Measurements from ENCODE around the gene STIP1. TPM values are rescaled to one million over a fixed set of nuclear protein-coding genes. Genes with fewer than 3 reads are reported as not detected.

STIP1 gene
- total and polyA plus RNA-seq, 9 of the 15 experiments (the other 6 are each of a cell fraction or from before 2014, with no cell fraction given) = 58.1 to 465 (median 346) TPM

- TF ChIP-seq ARID3A (IDR thresholded peaks at IDR 0.05; ENCODE audit: borderline replicate concordance, low read depth, low read length) (no peak), CREB1 (IDR thresholded peaks at IDR 0.05) (no peak), CREB1 (CRISPR knock-in tag; IDR thresholded peaks at IDR 0.05) (no peak), RBM17 (IDR thresholded peaks at IDR 0.05; ENCODE audit: borderline replicate concordance, low read depth, low read length) (no peak), BMI1 (IDR thresholded peaks at IDR 0.05; ENCODE audit: low read length) (no peak), NR2C1 (IDR thresholded peaks at IDR 0.05) (no peak), NR2C1 (tag; IDR thresholded peaks at IDR 0.05) (no peak), MGA (IDR thresholded peaks at IDR 0.05) (no peak), BACH1 (tag; IDR thresholded peaks at IDR 0.05) (no peak), ZNF398 (CRISPR knock-in tag; IDR thresholded peaks at IDR 0.05) (no peak), MEIS2 (IDR thresholded peaks at IDR 0.05; ENCODE audit: partially characterized antibody) (peak; percentile 77), CREM (IDR thresholded peaks at IDR 0.05; ENCODE audit: low read depth) (no peak)
Measured at GRCh38 chr11:64144587-64145472, 41.1 kb upstream of the STIP1 start (continued).
